HG03354 (cell line): Measurements from ENCODE around the gene PRKN.

Experiments
- ATAC-seq: cut with Tn5 transposase; IDR thresholded peaks from one replicate; pipeline ENCODE4 v1.9.1; 2021; ENCODE audit warnings: mild to moderate bottlenecking; ENCODE audit not compliant: unreplicated experiment, poor library complexity, severe bottlenecking

Gene PRKN

GRCh38 chr6:161963181-161963580 is 764.4 kb downstream of the PRKN start:
- ATAC-seq, result no peak

- no peak for ATAC-seq
These were observed 765.8 kb downstream of the PRKN start for GRCh38 chr6:161961796-161962195.

- ATAC-seq, result no peak
These were observed 766.5 kb downstream of the PRKN start for GRCh38 chr6:161961046-161961445.

GRCh38 chr6:161959072-161959471 is 768.5 kb downstream of the PRKN start:
- ATAC-seq, result no peak

- no peak for ATAC-seq
These were observed 771.5 kb downstream of the PRKN start for GRCh38 chr6:161956082-161956481.

GRCh38 chr6:161954699-161955276 is 772.8 kb downstream of the PRKN start:
- ATAC-seq, result no peak

- no peak for ATAC-seq
These were observed 773.5 kb downstream of the PRKN start for GRCh38 chr6:161954077-161954476.

- no peak for ATAC-seq
These were observed 776.4 kb downstream of the PRKN start for GRCh38 chr6:161951126-161951525.

GRCh38 chr6:161949531-161949930 is 778.0 kb downstream of the PRKN start:
- no peak for ATAC-seq

- no peak for ATAC-seq
These were observed 779.1 kb downstream of the PRKN start for GRCh38 chr6:161948462-161948861.

- ATAC-seq, result no peak
These were observed 780.2 kb downstream of the PRKN start for GRCh38 chr6:161947371-161947770.

GRCh38 chr6:161946461-161946860 is 781.1 kb downstream of the PRKN start:
- no peak for ATAC-seq

GRCh38 chr6:161943561-161943960 is 784.0 kb downstream of the PRKN start:
- no peak for ATAC-seq

GRCh38 chr6:161941565-161941964 is 786.0 kb downstream of the PRKN start:
- ATAC-seq, result no peak

- ATAC-seq, result no peak
These were observed 787.0 kb downstream of the PRKN start for GRCh38 chr6:161940519-161940918.

GRCh38 chr6:161926324-161926723 is 801.2 kb downstream of the PRKN start:
- no peak for ATAC-seq

GRCh38 chr6:161924516-161925116 is 803.0 kb downstream of the PRKN start:
- no peak for ATAC-seq

GRCh38 chr6:161922631-161923119 is 804.9 kb downstream of the PRKN start:
- no peak for ATAC-seq

GRCh38 chr6:161921602-161922395 is 805.8 kb downstream of the PRKN start:
- ATAC-seq, result no peak

- no peak for ATAC-seq
These were observed 807.9 kb downstream of the PRKN start for GRCh38 chr6:161919691-161920090.

GRCh38 chr6:161918628-161919205 is 808.8 kb downstream of the PRKN start:
- ATAC-seq, result no peak
